K562 (cell line): Measurements from ENCODE around the gene MRGPRX4. TPM values are rescaled to one million over a fixed set of nuclear protein-coding genes. Genes with fewer than 3 reads are reported as not detected.
"Not testable (repeated sequence)": the region's sequence is repeated elsewhere in the genome, so short reads cannot be mapped to it uniquely, and the experiment has no call there.

Experiments
- ATAC-seq: fragments of 200-7000 bp; cut with Tn5 transposase; 3 replicates; pipeline ENCODE4 v1.9.1; 2020; ENCODE audit warnings: moderate library complexity
- BruUV-seq: library from RNA; stranded (reverse); fragments of 400-500 nt; replicated peaks from 2 replicates; lab custom pipeline; 2021; lab: Mats Ljungman, UMichigan
- CTCF ChIA-PET: fragments of 300-600 bp; formaldehyde crosslinking; extraction: SDS; loops from one replicate; lab custom pipeline; 2021; ENCODE audit warnings: low intra/inter-chr PET ratio; lab: Yijun Ruan, JAX
- POLR2A ChIA-PET: fragments of 300-600, 350-650 bp; sonication (Branson Sonifier 250); formaldehyde crosslinking; extraction: SDS; loops from one replicate; lab custom pipeline; 2021; ENCODE audit warnings: antibody characterized with exemption, inconsistent platforms; lab: Yijun Ruan, JAX
- DNase-seq, 4 experiments: peaks; one replicate each; pipeline versions ENCODE4 v3.0.0 to v3.0.0-alpha.2; 2011 to 2018; ENCODE audit warnings: low spot score in 3 of 4, mixed read lengths in 3 of 4; ENCODE audit errors: extremely low read depth in 1 of 4
- FAIRE-seq: peaks from 2 replicates; lab custom pipeline; 2011; peaks lifted over from hg19 to GRCh38; lab: Jason Lieb, UNC
- H2AFZ ChIP-seq: 2 replicates; pipeline ENCODE4 v1.6.0; 2011; ENCODE audit warnings: low read depth, low read length, control low read depth, inconsistent platforms
- H3K27ac ChIP-seq: fragments of 200-600 bp; 3 replicates; pipeline ENCODE4 v1.8.0; 2011; ENCODE audit warnings: low read depth, mild to moderate bottlenecking, control low read depth, inconsistent platforms, low read length, moderate library complexity, mixed read lengths; ENCODE audit errors: extremely low read depth
- H3K27me3 ChIP-seq, 2 experiments: fragments of 300-600 bp in 1 of 2; 2 replicates in 1 of 2; 3 replicates in 1 of 2; pipeline versions ENCODE4 v1.6.0 to v1.8.0; 2011; ENCODE audit warnings: inconsistent platforms in 2 of 2, low read length in 2 of 2, mild to moderate bottlenecking in 1 of 2, mixed read lengths in 1 of 2, moderate library complexity in 1 of 2; ENCODE audit not compliant: control insufficient read depth in 2 of 2, insufficient read depth in 2 of 2
- H3K36me3 ChIP-seq: fragments of 300-600 bp; 3 replicates; pipeline ENCODE4 v1.8.0; 2011; ENCODE audit warnings: mild to moderate bottlenecking, low read length, inconsistent platforms; ENCODE audit not compliant: control insufficient read depth, insufficient read depth
- H3K4me1 ChIP-seq, 2 experiments: fragments of 200-600 bp in 1 of 2; replicated peaks in 1 of 2; 2 replicates in 1 of 2; 3 replicates in 1 of 2; pipeline versions ENCODE4 v1.5.1 to v1.8.0; 2011; ENCODE audit warnings: inconsistent platforms in 2 of 2, low read length in 2 of 2, mild to moderate bottlenecking in 1 of 2, mixed read lengths in 1 of 2, moderate library complexity in 1 of 2; ENCODE audit not compliant: control insufficient read depth in 2 of 2, insufficient read depth in 2 of 2
- H3K4me2 ChIP-seq: 2 replicates; pipeline ENCODE4 v1.6.1; 2011; ENCODE audit warnings: low read length, control low read depth, inconsistent platforms, mixed read lengths; ENCODE audit not compliant: insufficient read depth
- H3K4me3 ChIP-seq: fragments of 200-600 bp; sonication (generic), shearing (Covaris generic); 2 replicates; pipeline ENCODE4 v1.5.1; 2016; ENCODE audit warnings: control low read depth, inconsistent platforms
- H3K79me2 ChIP-seq: fragments of 200-600 bp; 3 replicates; pipeline ENCODE4 v1.8.0; 2011; ENCODE audit warnings: low read length, inconsistent platforms; ENCODE audit not compliant: control insufficient read depth, insufficient read depth
- H3K9ac ChIP-seq, 2 experiments: 2 replicates each; pipeline versions ENCODE4 v1.6.0 to v1.6.1; 2011; ENCODE audit warnings: low read depth in 2 of 2, low read length in 2 of 2, control low read depth in 1 of 2, inconsistent platforms in 1 of 2, mild to moderate bottlenecking in 1 of 2, mixed read lengths in 1 of 2; ENCODE audit not compliant: insufficient read depth in 1 of 2
- H3K9me1 ChIP-seq: one replicate; pipeline ENCODE4 v1.6.0; 2011; ENCODE audit warnings: inconsistent platforms, mild to moderate bottlenecking, low read length, moderate library complexity; ENCODE audit not compliant: control insufficient read depth, insufficient read depth
- H3K9me3 ChIP-seq: replicated peaks from 2 replicates; pipeline ENCODE4 v1.5.1; 2011; ENCODE audit warnings: low read depth, low read length, inconsistent platforms; ENCODE audit not compliant: control insufficient read depth, insufficient read depth
- H4K20me1 ChIP-seq: replicated peaks from 2 replicates; pipeline ENCODE4 v1.6.1; 2011; ENCODE audit warnings: low read length, inconsistent platforms, mixed read lengths; ENCODE audit not compliant: control insufficient read depth, insufficient read depth
- FOSL1 ChIP-seq: fragments of 200-800 bp; sonication (Bioruptor generic); conservative IDR thresholded peaks from 2 replicates; pipeline ENCODE4 v1.6.1; 2016; ENCODE audit warnings: missing genetic modification characterization, missing compliant biosample characterization
- WGBS: fragments of 100-300 bp; shearing (Covaris generic); methylation state at CpG from one replicate; pipeline ENCODE4 v1.1.6; 2016; ENCODE audit warnings: low coverage, mixed read lengths; ENCODE audit not compliant: insufficient coverage; ENCODE audit errors: missing lambda C conversion rate; 5-methylcytosine and 5-hydroxymethylcytosine counted together
- in situ Hi-C: fragments of 300-500 bp; cut with MboI; formaldehyde crosslinking; loops from 4 replicates; pipeline ENCODE4 v1.15.0; 2018; ENCODE audit warnings: inconsistent platforms, mixed read lengths
- intact Hi-C: fragments of 100-400 bp; cut with micrococcal nuclease; formaldehyde crosslinking; loops from 2 replicates; pipeline ENCODE4 v1.14.2; 2022
- polyA plus RNA-seq, 8 experiments: library from polyadenylated mRNA; depleted of rRNA in 4 of 8; stranded (reverse) in 5 of 8; unstranded in 3 of 8; fragments of >200 nt; fragmentation: Nextera tagmentation in 2 of 8; fragmentation: Illumina TruSeq in 1 of 8; extraction: Ambion mirVana in 2 of 8; extraction: Trizol in 1 of 8; gene quantifications; 2 replicates each; pipeline versions ENCODE4 v1.2.1 to v1.2.3, GENCODE V29; 2011 to 2014; ENCODE audit warnings: inconsistent platforms in 1 of 8, missing spikeins in 1 of 8
- total RNA-seq, 7 experiments: library from RNA; depleted of rRNA in 6 of 7; stranded (reverse); fragments of >200 nt in 6 of 7; fragmentation: Illumina TruSeq in 2 of 7; extraction: Trizol in 2 of 7; gene quantifications; 2 replicates each; pipeline versions ENCODE4 v1.2.1 to v1.2.3, GENCODE V29; 2011 to 2021; ENCODE audit warnings: low replicate concordance in 1 of 7
- TF ChIP-seq, protein P1 (sequence below): fragments of 250-450 bp; sonication (Bioruptor Pico); IDR thresholded peaks from 2 replicates; pipeline ENCODE4 v1.4.0; 2020; ENCODE audit warnings: mild to moderate bottlenecking, moderate library complexity

The MRGPRX4 gene
- total and polyA plus RNA-seq, 9 of the 15 experiments (the other 6 are each of a cell fraction or from before 2014, with no cell fraction given), result not detected

DNA sequence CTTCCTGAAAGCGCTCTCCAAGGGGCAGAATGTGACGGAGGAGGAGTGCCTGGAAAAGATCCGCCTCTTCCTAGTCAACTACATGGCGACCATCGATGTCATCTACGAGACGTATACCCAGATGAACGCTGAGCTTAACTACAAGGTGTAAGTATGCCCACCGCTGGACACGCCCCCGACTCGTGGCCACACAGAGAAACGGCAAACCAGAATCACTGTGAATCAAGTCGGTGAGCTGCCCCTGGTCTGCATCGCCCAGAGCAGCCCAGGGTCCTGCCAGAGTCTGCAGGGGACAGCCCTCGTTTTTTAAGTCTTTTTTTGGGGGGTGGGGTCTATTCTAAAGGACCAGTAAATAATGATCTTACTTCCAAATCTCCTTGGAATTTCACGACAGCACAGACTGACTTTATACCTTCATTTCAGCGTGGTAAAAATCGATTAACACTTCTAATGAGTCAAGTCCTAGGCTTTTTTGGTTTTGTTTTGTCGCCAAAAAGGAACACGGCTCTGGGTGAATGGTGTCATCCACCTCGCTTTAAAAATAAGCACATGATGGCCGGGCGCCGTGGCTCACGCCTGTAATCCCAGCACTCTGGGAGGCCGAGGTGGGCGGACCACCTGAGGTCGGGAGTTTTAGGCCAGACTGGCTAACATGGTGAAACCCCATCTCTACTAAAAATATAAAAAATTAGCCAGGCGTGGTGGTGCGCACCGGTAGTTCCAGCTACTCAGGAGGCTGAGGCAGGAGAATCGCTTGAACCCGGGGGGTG lies 17.0 kb downstream of the MRGPRX4 start:
- POLR2A ChIA-PET, result interaction anchor here (0.6 kb wide), 1 partner anchor 1412 kb away, joined by 3 read pairs; no protein-coding TSS in a partner anchor
- Histone ChIP-seq H3K4me2 (0 out of 2 replicates have a peak overlapping the region, but pooled peaks have one; percentile 0), H3K27me3 (peaks cover 11 to 16% of the 10 kb centered on the region in 2 experiments)
- BruUV-seq, H4K20me1 ChIP-seq, H2AFZ ChIP-seq, H3K79me2 ChIP-seq, H3K9me3 ChIP-seq, H3K4me3 ChIP-seq, H3K27ac ChIP-seq, in situ Hi-C loops, H3K4me1 ChIP-seq, ATAC-seq, DNase-seq, CTCF ChIA-PET, H3K9me1 ChIP-seq, intact Hi-C loops, H3K9ac ChIP-seq, H3K36me3 ChIP-seq: not testable (repeated sequence)
- peak; percentile 51 for FAIRE-seq
- 8% methylated on average over 31 of the region's 34 CpGs for WGBS

DNA sequence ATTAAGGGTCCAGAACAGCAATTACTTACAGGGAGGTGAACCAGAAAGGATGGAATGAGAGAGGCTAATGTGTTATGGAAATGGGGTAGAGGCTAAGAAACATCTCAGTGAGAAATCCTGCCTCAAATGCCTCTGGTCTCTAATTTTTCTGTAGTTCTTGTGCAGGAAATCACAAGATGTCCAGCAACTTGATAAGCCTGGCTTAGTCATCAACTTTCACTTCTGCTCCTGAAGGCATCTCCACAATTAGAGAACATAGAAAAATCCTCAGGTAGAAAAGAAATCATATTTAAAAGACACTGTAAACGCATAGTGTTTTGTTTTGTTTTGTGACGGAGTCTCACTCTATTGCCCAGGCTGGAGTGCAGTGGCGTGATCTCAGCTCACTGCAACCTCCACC lies 18.7 kb downstream of the MRGPRX4 start:
- ChIA-PET POLR2A (no interaction called here), CTCF (no interaction called here)
- in situ Hi-C loops, result no loop called here
- Histone ChIP-seq H3K79me2 (no peaks in the 10 kb centered on the region), H3K27me3 (peaks cover 11 to 16% of the 10 kb centered on the region in 2 experiments), H3K4me2 (no peak overlapping the region), H3K36me3 (no peaks in the 10 kb centered on the region), H3K27ac (no peak overlapping the region), H4K20me1 (no peaks in the 10 kb centered on the region), H3K9me3 (no peaks in the 10 kb centered on the region), H2AFZ (no peak overlapping the region), H3K4me3 (no peak overlapping the region), H3K9me1 (no peaks in the 10 kb centered on the region), H3K9ac (no peak overlapping the region), H3K4me1 (peaks cover 0 to 6% of the 10 kb centered on the region in 2 experiments; a peak in 1 of 5 replicates)
- TF ChIP-seq, protein P1, sequence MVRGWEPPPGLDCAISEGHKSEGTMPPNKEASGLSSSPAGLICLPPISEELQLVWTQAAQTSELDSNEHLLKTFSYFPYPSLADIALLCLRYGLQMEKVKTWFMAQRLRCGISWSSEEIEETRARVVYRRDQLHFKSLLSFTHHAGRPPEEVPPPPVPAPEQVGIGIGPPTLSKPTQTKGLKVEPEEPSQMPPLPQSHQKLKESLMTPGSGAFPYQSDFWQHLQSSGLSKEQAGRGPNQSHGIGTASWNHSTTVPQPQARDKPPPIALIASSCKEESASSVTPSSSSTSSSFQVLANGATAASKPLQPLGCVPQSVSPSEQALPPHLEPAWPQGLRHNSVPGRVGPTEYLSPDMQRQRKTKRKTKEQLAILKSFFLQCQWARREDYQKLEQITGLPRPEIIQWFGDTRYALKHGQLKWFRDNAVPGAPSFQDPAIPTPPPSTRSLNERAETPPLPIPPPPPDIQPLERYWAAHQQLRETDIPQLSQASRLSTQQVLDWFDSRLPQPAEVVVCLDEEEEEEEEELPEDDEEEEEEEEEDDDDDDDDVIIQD (CRISPR knock-in tag), result no peak
- peak; percentile 38; the same call in 1 of the 2 replicates for TF ChIP-seq FOSL1
- WGBS, result 0% methylated on average over 2 of the region's 3 CpGs
- intact Hi-C loops, result no loop called here
- ATAC-seq (no peak), FAIRE-seq (no peak), DNase-seq (no peak)
- no TSS peak for BruUV-seq
